ENCODE data around the gene YKT6.
"Not testable (repeated sequence)": the region's sequence is repeated elsewhere in the genome, so short reads cannot be mapped to it uniquely, and the experiment has no call there.

Gene YKT6
- 79.4 to 94.6 reads per million in 2 donors for total RNA-seq

DNA sequence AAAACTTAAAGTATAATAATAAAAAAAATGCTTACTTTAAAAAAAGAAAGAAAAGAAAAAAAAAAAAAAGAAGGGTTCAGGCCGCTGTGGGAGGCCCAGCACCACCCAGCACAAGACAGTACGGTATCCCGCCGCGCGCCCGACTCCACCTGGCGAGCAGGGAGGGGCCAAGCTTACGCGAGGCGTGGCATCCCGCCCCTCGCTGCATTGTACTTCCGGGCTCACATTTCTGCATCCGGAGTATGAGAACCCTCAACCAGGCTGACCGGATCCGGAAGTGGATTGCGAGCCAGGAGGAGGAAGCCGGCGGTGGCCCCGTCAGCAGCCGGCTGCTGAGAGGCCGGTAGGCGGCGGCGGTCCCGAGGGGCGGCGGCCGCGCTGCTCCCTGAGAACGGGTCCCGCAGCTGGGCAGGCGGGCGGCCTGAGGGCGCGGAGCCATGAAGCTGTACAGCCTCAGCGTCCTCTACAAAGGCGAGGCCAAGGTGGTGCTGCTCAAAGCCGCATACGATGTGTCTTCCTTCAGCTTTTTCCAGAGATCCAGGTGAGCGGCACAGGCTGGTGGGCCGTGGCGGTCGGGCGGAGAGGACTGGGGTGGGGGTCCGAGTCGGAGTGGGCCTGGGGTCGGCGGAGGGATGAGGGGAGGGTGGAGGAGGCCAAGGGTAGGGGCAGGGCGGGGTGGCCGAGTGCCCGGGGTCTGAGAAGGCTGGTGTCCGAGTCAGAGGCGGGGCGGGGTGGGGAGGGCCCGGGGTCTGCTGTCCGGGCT, at the start of gene YKT6:
Gene YKT6 (plus strand): TSS at position 280 of the 763 bp plus-strand sequence. CDS start 158 bp downstream, at position 438.
- peak; percentile 74 for DNase-seq

DNA sequence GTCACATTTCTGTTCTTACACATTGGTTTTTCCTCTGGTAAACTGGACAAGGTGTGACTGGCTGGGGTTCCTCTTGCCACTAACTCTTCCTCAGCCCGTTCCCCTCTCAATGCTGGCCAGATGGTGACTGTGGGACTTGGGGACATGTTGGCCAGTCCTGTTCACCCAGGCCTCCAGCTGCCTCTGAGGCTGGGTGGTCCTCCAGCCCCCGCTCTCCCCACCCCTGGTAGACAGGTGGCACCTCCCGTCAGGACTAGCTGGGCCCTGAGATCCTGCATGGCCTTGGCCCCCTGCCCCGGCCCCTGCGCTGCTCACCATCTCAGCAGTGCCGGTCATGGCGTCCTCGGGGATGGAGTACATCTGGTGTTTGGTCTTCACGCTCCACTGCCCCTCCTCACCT, 48.8 kb upstream of the YKT6 start:
- no peak for DNase-seq

DNA sequence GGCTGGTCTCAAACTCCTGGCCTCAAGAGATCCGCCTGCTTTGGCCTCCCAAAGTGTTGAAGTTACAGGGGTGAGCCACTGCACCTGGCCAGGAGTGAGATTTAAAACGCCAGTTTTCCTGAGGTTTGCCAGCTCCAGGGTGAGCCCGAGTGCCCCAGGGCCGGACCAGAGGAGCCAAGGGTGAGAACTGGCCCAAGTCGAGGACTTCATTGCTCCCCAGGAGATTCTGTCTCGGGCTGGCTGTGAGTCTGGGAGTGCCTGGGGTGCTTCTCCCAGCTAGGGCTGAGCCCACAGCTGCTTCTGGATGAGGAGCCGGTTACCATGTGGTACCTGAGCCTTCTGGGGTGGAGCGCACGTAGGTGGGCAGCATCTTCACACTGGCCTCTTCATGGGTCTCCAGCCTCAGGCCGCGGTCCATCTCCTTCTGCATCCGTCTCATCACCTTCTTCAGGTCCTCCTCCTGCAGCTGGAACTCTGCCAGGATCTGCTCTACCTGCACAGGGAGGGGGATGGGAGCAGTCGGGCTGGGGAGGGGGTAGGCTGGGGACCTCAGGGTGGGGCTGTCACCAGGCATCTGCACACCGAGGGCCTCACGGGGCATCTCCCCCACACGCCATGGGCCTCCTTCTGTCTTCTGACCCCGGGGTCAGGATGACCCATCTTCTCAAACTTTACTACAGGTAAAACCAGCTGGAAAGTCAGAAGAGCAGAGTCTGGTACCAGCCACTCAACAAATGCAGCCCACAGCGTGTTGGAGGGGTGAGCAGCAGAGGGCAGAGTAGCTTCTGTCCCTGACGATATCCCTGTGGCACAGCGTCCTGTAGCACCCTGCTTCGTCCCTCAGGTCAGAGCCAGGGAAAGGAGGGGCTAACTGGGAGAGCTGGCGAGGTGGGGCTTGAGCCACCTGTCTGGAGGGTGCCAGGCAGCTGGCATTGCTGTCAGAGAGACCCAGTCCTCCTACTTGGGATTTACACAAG, 47.5 kb upstream of the YKT6 start:
- no peak for DNase-seq

DNA sequence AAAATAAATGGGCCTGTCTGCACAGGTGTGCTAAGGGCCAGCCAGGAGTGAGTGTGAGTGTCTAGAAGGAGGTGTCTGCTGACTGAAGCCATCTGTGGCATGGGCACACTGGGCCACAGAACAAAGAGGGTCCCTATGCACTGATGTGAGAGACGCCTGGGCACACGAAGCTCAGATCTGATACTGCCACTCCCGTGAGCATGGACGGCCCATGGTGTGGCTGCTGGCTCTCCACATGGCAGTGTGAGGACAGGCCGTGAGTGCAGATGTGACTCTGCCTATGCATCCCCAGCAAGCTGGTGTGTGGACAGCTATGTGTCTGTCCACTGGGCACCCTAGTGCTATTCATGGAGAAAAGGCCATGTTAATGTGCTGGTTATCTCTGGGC, 46.8 kb upstream of the YKT6 start:
- no peak for DNase-seq

DNA sequence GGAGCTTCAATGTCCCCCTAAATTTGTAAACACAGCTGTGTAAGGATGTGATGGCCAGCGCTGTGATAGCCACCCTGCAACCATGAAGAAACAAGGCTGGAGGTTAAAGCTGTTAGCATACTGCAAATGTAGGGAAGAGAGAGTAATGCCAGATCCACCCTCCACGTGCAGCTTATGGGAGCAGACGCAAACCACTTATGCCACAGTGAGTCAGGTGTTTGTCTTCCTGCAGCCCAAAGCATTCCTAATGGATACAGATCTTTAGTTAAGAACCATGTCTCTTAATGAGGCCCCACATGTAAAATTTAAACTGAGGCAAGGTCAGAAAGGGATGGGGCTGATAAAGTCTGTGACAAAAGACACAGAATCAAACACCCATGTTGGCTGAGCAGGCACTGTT, 46.1 kb upstream of the YKT6 start:
- DNase-seq, result no peak

DNA sequence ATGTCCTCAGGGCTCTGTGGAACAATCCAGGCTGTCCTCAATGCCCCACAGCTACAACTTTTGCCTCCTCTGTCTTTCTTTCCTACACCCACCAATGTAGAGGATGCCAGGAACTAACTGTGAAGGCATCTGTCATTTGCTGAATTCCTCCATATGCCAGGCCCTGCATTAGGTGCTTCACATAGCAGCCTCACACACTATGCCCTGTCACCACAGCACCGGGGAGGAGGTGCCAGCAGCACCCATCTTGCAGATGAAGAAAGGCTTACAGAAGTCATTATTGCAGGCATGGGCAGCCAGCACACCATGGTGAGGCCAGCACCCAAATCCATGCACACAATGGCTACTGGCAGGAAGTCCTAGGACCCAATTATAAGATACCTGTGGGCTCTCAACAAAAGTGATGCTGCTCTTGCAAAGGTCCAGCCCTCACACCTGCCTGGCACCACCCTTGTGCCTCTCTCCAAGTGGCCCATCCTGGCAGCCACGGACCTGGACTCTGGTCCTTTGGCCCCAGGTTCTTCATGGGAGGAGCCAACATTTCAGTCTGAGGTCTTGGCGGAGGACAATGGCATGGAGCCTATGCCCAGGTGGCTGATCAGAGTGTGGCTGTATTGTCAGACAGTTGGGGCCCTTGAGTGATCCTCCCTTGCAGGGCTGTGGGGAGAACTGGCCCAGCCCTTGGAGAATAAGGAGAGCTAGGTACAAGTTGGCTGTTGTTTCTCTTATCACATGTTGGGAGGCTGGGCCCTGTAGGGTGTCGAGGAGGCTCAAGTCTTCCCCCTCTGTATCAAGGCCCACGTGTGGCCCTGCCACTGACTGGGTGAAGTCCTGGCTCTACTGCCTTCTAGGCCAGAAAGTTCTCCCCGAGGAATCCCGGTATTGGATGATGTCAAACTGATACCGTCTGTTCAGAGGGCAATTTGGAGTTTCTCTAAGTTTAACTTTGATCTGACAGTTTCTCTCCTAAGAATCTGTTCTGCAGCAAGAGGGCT, 45.3 kb upstream of the YKT6 start:
- no peak for DNase-seq

DNA sequence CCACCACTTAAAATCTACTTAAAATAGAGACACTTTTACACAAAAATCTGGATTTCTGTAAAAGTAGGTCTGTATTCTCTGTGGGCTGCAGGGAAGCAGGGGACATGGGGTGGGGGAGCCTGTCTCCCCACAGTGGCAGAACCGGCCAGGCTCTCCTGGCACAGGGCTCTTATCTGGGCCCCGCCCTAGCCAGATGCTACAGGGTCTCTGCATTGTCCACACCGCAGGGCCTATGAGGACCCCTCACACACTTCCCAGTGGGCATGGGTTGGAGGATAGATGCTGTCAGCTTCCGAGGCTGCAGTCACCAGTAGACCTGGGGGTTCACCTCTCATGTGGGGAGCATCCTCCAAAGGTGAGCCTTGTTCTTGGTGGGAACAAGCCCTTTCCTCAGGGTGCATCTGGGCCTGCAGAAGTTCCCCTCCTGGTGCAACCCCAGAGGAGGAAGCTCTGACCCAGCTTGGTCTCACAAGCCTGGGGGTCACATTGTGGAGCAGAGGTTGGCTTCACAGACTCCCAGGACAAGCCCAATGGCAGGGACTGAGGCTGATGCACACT, 44.2 kb upstream of the YKT6 start:
- DNase-seq, result no peak

DNA sequence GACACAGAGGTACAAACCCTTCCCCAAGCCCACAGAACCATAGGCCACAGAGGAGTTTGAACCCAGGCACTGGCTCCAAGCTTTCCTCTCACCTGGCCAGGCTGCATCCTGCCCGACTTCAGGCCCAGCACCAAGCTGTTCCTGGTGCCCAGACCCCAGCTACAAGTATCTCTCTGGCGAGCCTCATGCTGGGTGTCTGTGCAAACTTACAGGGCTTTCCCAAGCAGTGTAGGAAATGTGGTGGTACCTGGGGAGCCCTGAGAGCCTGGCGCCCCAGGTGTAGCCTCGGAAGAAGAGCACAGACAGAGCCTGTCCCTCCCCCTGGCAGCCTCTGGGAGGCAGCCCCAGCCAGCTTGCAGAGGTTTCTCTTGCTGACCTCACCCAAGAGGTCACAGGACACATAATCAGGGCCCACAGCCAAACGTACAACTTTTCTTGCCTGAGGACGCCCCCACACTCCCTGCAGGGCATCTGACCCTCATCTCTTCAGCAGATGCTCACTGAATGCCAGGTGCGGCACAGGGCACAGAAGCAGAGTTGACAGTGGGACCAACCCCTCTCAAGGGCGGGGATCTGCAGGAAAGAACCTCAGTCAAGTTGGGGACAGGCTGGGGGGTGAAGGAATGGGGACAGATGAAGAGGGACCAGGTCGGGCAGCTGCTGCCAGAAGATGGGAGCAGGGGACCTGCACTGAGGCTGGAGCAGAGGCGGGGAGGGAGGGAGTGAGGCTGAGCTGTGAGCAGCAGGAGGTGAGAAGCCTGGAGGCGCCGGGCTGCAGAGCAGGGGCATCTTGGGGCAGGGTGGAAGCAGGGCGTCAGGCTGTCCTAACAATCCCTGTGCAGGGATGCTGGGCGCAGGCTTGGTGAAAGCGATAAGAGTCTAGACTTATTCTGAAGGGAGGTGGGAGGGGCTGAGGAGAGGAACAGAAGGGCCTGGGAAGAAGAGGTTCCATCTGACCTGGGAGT, 43.4 kb upstream of the YKT6 start:
- DNase-seq, result no peak

DNA sequence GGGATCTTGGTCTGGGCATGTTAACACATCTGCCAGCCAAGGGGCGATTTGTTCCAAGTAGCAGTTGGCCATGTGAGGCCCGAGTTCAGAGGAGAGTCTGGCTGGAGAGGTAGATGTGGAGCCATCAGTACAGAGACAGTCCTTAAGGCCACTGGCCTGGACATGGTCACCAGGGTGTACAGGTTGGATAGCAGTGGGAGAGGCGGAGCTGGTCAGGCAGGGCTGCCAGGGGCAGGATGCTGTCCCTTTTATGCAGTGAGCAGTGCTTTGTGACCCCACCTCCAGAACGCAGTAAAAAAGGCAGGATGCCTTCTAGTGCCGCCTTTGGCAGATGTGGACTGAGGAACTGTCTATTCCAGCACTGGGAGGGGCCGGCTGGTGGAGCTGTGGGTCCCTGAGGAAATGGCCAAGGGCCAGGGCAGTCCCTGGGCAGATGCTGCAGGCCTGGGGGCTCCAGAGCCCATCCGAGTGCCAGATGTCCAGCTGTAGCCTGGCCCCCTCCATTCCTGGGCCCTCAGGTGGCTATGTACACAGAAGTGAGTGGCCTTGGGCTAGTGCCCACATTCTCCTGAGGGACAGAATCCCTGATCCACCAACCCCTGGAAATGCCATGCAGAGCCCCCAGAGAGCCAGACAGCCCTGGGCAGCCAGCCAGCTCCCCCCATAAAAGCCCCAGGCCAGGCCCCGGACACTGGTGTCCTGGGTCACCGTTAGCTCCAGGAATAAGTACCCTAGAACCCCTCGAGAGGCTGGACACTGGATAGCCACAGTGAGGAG, 42.5 kb upstream of the YKT6 start:
- no peak for DNase-seq

DNA sequence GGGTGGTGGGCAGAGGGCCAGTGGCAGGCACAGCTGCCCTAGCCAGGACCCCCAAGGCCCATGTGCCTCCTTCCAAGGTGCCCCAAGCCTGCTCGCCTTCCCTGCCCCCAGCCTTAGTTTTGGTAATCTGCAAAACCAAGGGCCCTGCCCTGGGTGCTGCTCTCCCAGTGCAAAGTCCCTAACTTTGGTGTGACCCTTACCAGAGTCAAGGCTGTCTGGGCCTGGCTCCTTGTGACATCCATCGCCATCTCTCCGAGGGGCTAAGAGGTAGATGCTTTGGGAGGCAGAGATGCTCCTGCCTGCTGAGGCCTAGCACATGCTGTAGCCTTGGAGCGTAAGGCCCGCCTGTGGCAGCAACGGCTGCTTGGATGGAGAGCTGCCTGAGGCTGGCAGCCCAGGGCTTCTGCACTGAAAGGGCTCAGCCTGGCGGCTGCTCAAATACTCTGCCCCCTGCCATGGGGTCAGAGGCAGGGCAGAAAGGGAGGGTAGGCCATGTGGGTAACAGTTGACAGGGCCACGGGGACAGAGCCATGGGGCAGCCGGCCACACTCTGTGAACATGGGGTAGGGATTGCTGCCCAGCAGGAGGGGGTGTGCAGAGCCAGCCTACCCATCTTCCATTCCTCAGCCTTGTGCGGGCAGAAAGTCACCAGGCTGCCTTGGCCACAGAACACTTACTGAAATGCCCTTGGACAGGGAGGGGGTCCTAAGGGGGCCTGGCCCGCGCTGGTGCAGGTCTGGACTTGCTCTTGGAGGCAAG, 41.7 kb upstream of the YKT6 start:
- no peak for DNase-seq

DNA sequence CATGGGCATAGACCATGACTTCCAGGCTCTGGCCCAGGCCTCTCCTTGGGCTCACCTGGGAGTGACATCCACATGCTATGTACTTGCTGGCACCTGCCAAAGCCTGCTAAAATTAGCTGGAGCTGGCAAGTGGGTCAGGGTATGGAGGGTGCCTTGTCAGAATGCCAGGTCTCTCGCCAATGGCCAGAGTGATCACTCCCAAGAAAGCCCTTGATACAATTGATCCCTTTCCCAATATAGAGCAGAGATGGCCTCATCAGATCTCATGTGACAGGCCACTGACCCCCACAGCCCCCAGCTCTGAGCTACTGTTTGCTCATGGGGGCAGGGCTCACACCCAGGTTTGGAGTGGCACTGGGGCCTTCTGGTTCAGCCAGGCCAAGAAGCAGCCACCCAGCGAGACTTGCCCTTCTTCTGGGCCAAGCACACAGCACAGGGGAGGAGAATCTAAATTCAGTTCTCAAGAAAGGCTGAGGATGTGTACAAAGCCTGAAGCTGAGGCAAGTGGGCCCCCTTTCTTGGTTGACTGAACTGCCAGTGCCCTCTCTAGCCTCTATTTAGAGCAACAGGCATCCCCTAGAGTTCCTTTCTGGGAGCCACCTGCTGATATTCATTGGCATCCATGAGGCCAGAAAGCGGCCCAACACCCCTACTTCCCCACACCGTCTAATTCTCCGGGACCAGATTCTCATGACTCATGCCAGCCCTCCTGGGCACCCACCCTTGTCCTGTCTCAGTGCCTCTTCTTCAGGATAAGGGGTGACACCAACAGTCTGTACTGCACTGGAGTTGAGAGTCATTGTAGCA, 40.8 kb upstream of the YKT6 start:
- DNase-seq, result no peak

DNA sequence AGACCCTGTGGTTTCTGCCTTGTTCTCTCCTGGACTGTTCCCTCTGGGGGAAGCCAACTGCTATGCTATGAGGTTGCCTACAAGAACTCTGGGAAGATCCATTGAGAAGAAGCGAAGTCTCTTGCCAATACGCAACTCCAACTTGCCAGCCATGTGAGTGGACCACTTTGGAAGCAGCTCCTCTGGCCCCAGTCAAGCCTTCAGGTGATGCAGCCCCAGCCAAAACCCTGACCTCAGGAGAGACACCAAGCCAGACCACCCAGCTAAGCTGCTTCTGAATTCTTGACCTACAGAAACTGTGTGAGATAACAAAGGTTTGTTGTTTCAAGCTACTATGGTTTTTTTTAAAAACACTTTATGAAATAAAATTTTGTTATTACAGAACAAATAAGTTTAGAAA, 39.4 kb upstream of the YKT6 start:
- no peak for DNase-seq

DNA sequence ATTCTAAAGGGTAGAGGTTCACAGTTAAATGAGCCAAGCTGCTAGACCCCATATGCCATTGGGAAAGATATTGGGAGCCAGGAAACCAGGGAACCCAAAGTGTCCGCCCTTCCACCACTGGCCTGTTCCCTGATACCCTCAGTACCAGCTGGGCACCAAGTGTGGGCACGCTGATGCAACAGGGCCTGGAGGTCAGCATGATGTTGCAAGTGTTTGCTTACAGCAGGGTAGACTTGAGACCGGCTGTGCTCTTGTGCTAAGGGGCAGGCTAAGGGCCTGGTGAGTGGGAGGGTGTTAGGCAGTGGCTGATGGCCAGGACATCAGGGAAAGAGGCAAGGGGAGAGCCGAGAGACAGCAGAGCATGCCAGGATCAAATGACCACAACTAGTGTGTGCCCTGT, 38.6 kb upstream of the YKT6 start:
- no peak for DNase-seq

DNA sequence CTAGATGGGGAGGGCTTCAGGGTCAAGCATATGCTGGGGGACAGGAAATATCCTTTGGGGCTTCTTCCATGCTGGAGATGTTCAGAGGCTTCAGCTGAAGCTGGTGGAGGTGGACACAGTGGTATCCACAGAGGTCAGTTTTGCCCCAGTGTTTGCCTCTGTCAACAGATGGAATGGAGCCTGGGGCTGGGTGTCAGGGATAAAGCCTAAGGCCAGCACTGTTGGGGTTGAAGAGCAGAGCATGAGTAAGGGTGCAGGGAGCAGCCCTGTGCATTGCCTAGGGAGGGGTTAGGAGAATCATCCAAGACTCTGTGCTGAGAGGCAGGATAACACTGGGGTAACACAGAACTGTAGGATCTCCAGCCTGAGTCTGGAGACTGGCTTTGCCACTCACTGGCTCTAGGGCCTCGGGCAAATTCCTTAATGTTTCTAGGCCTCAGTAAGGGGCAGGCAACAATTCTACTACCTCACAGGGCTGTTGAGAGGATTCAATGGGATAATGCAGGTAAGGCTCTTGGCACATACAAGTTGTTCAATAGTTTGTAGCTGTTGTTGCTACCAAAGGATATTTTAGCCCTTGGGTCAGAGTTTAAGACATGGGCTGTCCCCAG, 37.9 kb upstream of the YKT6 start:
- no peak for DNase-seq

DNA sequence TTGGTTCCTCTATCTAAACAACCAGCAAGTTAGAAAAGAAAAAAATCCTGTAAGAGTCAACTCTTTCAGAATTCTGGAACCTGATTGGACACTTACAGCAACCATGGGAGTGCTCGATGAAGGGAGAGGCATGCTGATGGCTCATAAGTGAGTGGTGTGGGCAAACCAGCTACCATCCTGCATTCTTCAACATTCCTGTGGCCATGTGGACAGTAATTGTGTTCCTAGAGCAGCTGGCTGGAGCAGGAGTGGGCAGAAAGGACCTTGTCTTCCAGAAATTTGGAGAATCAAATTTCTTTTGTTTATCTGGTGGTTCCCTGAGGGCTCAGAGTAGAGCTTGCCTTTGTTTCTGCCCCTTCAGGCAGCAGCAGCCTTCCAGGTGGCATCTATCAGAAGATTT, 37.2 kb upstream of the YKT6 start:
- DNase-seq, result no peak

DNA sequence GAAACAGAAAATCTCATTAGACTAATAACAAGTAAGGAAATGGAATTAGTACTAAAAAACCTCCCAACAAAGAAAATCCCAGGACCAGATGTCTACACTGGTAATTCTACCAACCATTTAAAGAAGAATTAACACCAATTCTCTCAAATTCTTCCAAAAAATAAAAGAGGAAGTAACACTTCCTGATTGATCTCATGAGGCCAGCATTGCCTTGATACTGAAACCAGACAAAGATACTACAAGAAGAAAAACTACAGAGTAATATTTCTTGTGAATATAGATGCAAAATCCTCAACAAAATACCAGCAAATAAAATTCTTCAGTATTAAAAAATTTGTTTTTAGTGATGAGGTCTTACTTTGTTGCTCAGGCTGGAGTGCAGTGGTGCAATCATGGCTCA, 32.9 kb upstream of the YKT6 start:
- DNase-seq, result no peak

DNA sequence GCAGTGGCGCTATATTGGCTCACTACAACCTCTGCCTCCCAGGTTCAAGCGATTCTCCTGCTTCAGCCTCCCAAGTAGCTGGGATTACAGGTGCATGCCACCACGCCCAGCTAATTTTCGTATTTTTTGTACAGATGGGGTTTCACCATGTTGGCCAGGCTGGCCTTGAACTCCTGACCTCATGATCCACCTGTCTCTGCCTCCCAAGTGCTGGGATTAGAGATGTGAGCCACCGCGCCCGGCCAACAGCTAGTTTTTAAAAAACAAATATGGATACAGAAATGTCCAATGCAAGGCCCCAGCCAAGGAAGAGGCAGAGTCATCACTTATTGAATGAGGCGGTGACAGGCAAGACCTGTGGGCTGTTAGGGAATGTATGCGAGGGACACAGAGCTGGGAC, 28.9 kb upstream of the YKT6 start:
- DNase-seq, result not testable (repeated sequence)

DNA sequence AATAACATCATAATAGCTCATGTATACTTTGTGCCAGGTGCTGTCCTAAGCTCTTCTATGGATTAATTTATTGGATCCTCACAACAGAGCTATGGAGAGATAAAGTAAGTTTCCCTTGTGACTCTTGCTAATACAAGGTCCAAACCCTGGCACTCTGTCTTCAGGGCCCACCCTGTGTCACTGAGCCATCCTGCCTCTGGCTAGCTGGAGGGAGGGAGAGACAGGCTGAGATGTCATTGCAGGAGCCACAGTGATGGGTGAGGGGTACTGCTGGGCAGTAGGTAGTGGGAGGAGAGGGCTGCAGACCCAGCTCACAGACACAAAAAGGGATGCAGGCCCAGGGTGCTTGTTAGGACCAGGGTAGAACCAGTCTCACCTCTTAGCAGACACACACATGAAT, 28.4 kb upstream of the YKT6 start:
- no peak for DNase-seq

Measured in activated gamma-delta T cell (primary cell).